ENCODE results near the gene PLA2G4F.

PLA2G4F gene

GRCh38 chr15:42156243-42156922, at the start of gene PLA2G4F:
Gene PLA2G4F, minus strand, starts transcription at chr15:42156636. Its CDS starts 87 bp downstream, at chr15:42156549.
- DNase-seq = no peak

- DNase-seq = no peak
These were observed 47.5 kb upstream of the PLA2G4F start for GRCh38 chr15:42203891-42204290.

- DNase-seq = no peak
These were observed 46.2 kb upstream of the PLA2G4F start for GRCh38 chr15:42202653-42203052.

- DNase-seq = no peak
These were observed 45.4 kb upstream of the PLA2G4F start for GRCh38 chr15:42201801-42202200.

- DNase-seq = no peak
These were observed 42.7 kb upstream of the PLA2G4F start for GRCh38 chr15:42199126-42199525.

GRCh38 chr15:42198516-42198915, 42.1 kb upstream of the PLA2G4F start:
- no peak for DNase-seq

GRCh38 chr15:42194513-42194912, 38.1 kb upstream of the PLA2G4F start:
- DNase-seq = no peak

GRCh38 chr15:42193383-42193782, 36.9 kb upstream of the PLA2G4F start:
- DNase-seq = no peak

GRCh38 chr15:42191610-42192346, 35.3 kb upstream of the PLA2G4F start:
- no peak for DNase-seq

GRCh38 chr15:42190370-42190769, 33.9 kb upstream of the PLA2G4F start:
- no peak for DNase-seq

- no peak for DNase-seq
These were observed 29.4 kb upstream of the PLA2G4F start for GRCh38 chr15:42185801-42186200.

- DNase-seq = no peak
These were observed 28.3 kb upstream of the PLA2G4F start for GRCh38 chr15:42184736-42185135.

GRCh38 chr15:42184296-42184695, 27.9 kb upstream of the PLA2G4F start:
- DNase-seq = no peak

- DNase-seq = no peak
These were observed 26.5 kb upstream of the PLA2G4F start for GRCh38 chr15:42182961-42183360.

- no peak for DNase-seq
These were observed 26.0 kb upstream of the PLA2G4F start for GRCh38 chr15:42182328-42182886.

- DNase-seq = no peak
These were observed 21.6 kb upstream of the PLA2G4F start for GRCh38 chr15:42178056-42178455.

GRCh38 chr15:42175671-42176070, 19.2 kb upstream of the PLA2G4F start:
- no peak for DNase-seq

- DNase-seq = no peak
These were observed 16.0 kb upstream of the PLA2G4F start for GRCh38 chr15:42172475-42172874.

GRCh38 chr15:42171795-42172194, 15.4 kb upstream of the PLA2G4F start:
- DNase-seq = no peak

GRCh38 chr15:42171122-42171521, 14.7 kb upstream of the PLA2G4F start:
- no peak for DNase-seq

- no peak for DNase-seq
These were observed 9.9 kb upstream of the PLA2G4F start for GRCh38 chr15:42166225-42166940.

GRCh38 chr15:42165106-42165505, 8.7 kb upstream of the PLA2G4F start:
- no peak for DNase-seq

- no peak for DNase-seq
These were observed 7.6 kb upstream of the PLA2G4F start for GRCh38 chr15:42163947-42164550.

Data from GF-D8 (cell line).